Erythroblast (primary cell): Measurements from ENCODE around the gene SLC25A29.
"Not testable (repeated sequence)": the region's sequence is repeated elsewhere in the genome, so short reads cannot be mapped to it uniquely, and the experiment has no call there.

Experiments
- GATA1 ChIP-seq: IDR thresholded peaks from 2 replicates; pipeline ENCODE4 v1.6.1; 2011; ENCODE audit warnings: low read depth, mild to moderate bottlenecking, control low read depth, low read length, moderate library complexity
- POLR2A ChIP-seq: IDR thresholded peaks from 2 replicates; pipeline ENCODE4 v1.6.1; 2011; ENCODE audit warnings: mild to moderate bottlenecking, low read length

- TF ChIP-seq POLR2A, GATA1: not testable (repeated sequence)
These were observed 38.4 kb upstream of the SLC25A29 start for GRCh38 chr14:100344657-100345056.
